GM10248 (cell line): Measurements from ENCODE around the gene ARPIN.
"Not testable (repeated sequence)": the region's sequence is repeated elsewhere in the genome, so short reads cannot be mapped to it uniquely, and the experiment has no call there.

ENCODE experiments used
- CTCF ChIA-PET: fragments of 300-600 bp; sonication (Branson Sonifier 250); formaldehyde crosslinking; extraction: SDS; loops from one replicate; lab custom pipeline; 2021; ENCODE audit warnings: antibody characterized with exemption; lab: Yijun Ruan, JAX
- POLR2A ChIA-PET: fragments of 350-650 bp; sonication (Branson Sonifier 250); formaldehyde crosslinking; extraction: SDS; loops from one replicate; lab custom pipeline; 2020; ENCODE audit warnings: antibody characterized with exemption; lab: Yijun Ruan, JAX
- DNase-seq: peaks from one replicate; pipeline ENCODE4 v3.0.0; 2012; ENCODE audit errors: extremely low spot score
- CTCF ChIP-seq: IDR thresholded peaks from 2 replicates; pipeline ENCODE4 v1.5.1; 2012; ENCODE audit warnings: mild to moderate bottlenecking, low read depth; ENCODE audit errors: extremely low read depth, missing control alignments, control extremely low read depth

Gene ARPIN

GRCh38 chr15:89939910-89940309 is 27.2 kb upstream of the ARPIN start:
- POLR2A ChIA-PET: no interaction called here

GRCh38 chr15:89939377-89939776 is 26.6 kb upstream of the ARPIN start:
- ChIA-PET POLR2A (interaction anchor here (0.6 kb wide), 1 partner anchor 74 kb away, joined by 3 read pairs; no protein-coding TSS in a partner anchor), CTCF (interaction anchor here (1.0 to 2.1 kb wide), 2 partner anchors 10 to 37 kb away, joined by 3 to 5 read pairs; no protein-coding TSS in a partner anchor)
- DNase-seq: not testable (repeated sequence)

More at GRCh38 chr15:89939910-89940309, 27.2 kb upstream of the ARPIN start:
- CTCF ChIA-PET: interaction anchor here (1.0 kb wide), 1 partner anchor 10 kb away, joined by 3 read pairs; no protein-coding TSS in a partner anchor
- no peak for DNase-seq
- TF ChIP-seq CTCF: no peak

GRCh38 chr15:89937365-89938350 is 24.9 kb upstream of the ARPIN start:
- DNase-seq: no peak
- TF ChIP-seq CTCF: no peak
- CTCF ChIA-PET: interaction anchor here (1.4 to 2.1 kb wide), 2 partner anchors 14 to 38 kb away, joined by 3 to 5 read pairs; no protein-coding TSS in a partner anchor
- POLR2A ChIA-PET: no interaction called here

GRCh38 chr15:89936786-89937265 is 24.1 kb upstream of the ARPIN start:
- ChIA-PET CTCF (interaction anchor here (1.2 to 1.4 kb wide), 2 partner anchors 13 to 37 kb away, joined by 3 read pairs; no protein-coding TSS in a partner anchor), POLR2A (no interaction called here)
- TF ChIP-seq CTCF: no peak
- DNase-seq: no peak

- POLR2A ChIA-PET: no interaction called here
- CTCF ChIA-PET: interaction anchor here (1.2 kb wide), 1 partner anchor 37 kb away, joined by 3 read pairs; no protein-coding TSS in a partner anchor
- DNase-seq: no peak
- TF ChIP-seq CTCF: no peak
Measured at GRCh38 chr15:89936051-89936785, 23.5 kb upstream of the ARPIN start.

GRCh38 chr15:89932880-89933279 is 20.1 kb upstream of the ARPIN start:
- no peak for TF ChIP-seq CTCF
- ChIA-PET POLR2A (no interaction called here), CTCF (interaction anchor here (0.8 to 1.8 kb wide), 4 partner anchors 15 to 58 kb away, joined by 3 to 4 read pairs (median 3); no protein-coding TSS in a partner anchor)
- DNase-seq: no peak
